Common myeloid progenitor, CD34-positive (primary cell): Measurements from ENCODE around the gene PDLIM4.

Source experiments
- CTCF ChIA-PET: fragments of 350-600 bp; sonication (Branson Sonifier 250); formaldehyde crosslinking; loops from one replicate; lab custom pipeline; 2021; ENCODE audit warnings: antibody characterized with exemption; lab: Charles Lee
- POLR2A ChIA-PET: fragments of 350-600 bp; sonication (Branson Sonifier 250); formaldehyde crosslinking; loops from one replicate; lab custom pipeline; 2021; ENCODE audit warnings: antibody characterized with exemption; lab: Charles Lee
- DNase-seq, 3 donors: peaks; one replicate each; pipeline versions ENCODE4 v3.0.0 to v3.0.0-alpha.2; 2013
- H3K27ac ChIP-seq, 2 experiments: 1 replicate in 1 of 2; 2 replicates in 1 of 2; pipeline ENCODE4 v1.7.0; 2013; ENCODE audit warnings: inconsistent platforms in 2 of 2, low read length in 2 of 2, mild to moderate bottlenecking in 2 of 2, low read depth in 1 of 2, moderate library complexity in 1 of 2; ENCODE audit not compliant: severe bottlenecking in 2 of 2, insufficient read depth in 1 of 2, poor library complexity in 1 of 2
- H3K27me3 ChIP-seq, 5 experiments: replicated peaks in 2 of 5; 1 replicate in 3 of 5; 2 replicates in 2 of 5; pipeline versions ENCODE4 v1.6.1 to v1.7.0; 2013; ENCODE audit warnings: low read length in 4 of 5, mild to moderate bottlenecking in 2 of 5, moderate library complexity in 2 of 5, inconsistent platforms in 1 of 5; ENCODE audit not compliant: insufficient read depth in 5 of 5, control insufficient read depth in 4 of 5
- H3K36me3 ChIP-seq, 4 experiments: 1 replicate in 2 of 4; 2 replicates in 2 of 4; pipeline versions ENCODE4 v1.6.1 to v1.7.0; 2013; ENCODE audit warnings: low read length in 3 of 4, control low read depth in 1 of 4, mild to moderate bottlenecking in 1 of 4; ENCODE audit not compliant: control insufficient read depth in 4 of 4, insufficient read depth in 4 of 4
- H3K4me1 ChIP-seq, 4 experiments: 1 replicate in 3 of 4; 2 replicates in 1 of 4; pipeline versions ENCODE4 v1.6.1 to v1.7.1; 2013; ENCODE audit warnings: low read length in 3 of 4, mild to moderate bottlenecking in 3 of 4, control low read depth in 1 of 4, inconsistent platforms in 1 of 4, moderate library complexity in 1 of 4; ENCODE audit not compliant: control insufficient read depth in 4 of 4, insufficient read depth in 4 of 4; ENCODE audit errors: control extremely low read depth in 1 of 4
- H3K4me3 ChIP-seq, 7 experiments: 1 replicate in 4 of 7; 2 replicates in 3 of 7; pipeline versions ENCODE4 v1.5.1 to v1.7.0; 2013; ENCODE audit warnings: mild to moderate bottlenecking in 7 of 7, low read length in 6 of 7, moderate library complexity in 6 of 7, inconsistent platforms in 2 of 7, low read depth in 2 of 7, control low read depth in 1 of 7; ENCODE audit not compliant: insufficient read depth in 4 of 7, control insufficient read depth in 1 of 7; ENCODE audit errors: extremely low read depth in 1 of 7
- H3K9me3 ChIP-seq, 5 experiments: 1 replicate in 4 of 5; 2 replicates in 1 of 5; pipeline versions ENCODE4 v1.6.1 to v1.7.1; 2013; ENCODE audit warnings: low read length in 4 of 5, mild to moderate bottlenecking in 2 of 5, inconsistent platforms in 1 of 5, low read depth in 1 of 5, moderate library complexity in 1 of 5; ENCODE audit not compliant: control insufficient read depth in 4 of 5, insufficient read depth in 2 of 5; ENCODE audit errors: control extremely low read depth in 1 of 5
- WGBS: methylation state at CpG from one replicate; pipeline ENCODE4 v1.1.5; 2013; ENCODE audit not compliant: insufficient coverage; 5-methylcytosine and 5-hydroxymethylcytosine counted together

The PDLIM4 gene

DNA sequence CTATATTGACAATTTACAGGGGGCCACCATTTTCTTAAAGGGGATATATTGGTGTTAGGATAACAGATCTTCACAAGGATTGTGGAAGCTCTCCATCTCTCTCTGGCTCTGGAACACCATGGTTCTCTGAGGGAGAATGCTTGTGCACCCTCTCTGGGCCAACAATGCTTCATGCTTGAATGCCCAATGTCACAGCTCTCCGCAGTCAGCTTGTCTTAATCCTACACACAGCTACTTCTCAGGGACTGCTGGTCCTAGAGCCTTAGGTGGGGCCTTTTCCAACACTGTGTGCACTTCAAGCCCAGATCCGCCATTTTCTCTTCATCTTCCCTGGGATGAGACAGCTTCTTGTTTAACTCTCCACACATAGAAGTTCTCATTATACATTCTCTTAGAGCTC is 6.9 kb upstream of the PDLIM4 start:
- Histone ChIP-seq H3K36me3 (no peaks in the 10 kb centered on the region), H3K9me3 (peaks cover 0 to 11% (median 2%) of the 10 kb centered on the region in 5 experiments), H3K4me1 (peaks cover 0 to 3% (median 0%) of the 10 kb centered on the region in 4 experiments), H3K27me3 (peaks cover 0 to under 1% (median 0%) of the 10 kb centered on the region in 5 experiments), H3K4me3 (no peak overlapping the region), H3K27ac (no peak overlapping the region)
- CTCF ChIA-PET: interaction anchor here (1.1 to 7.6 kb wide), 6 partner anchors 10 to 31 kb away, joined by 4 to 56 read pairs (median 6); no protein-coding TSS in a partner anchor
- POLR2A ChIA-PET: interaction anchor here (0.9 kb wide), 1 partner anchor 12 kb away, joined by 4 read pairs; no protein-coding TSS in a partner anchor
- no peak for DNase-seq
- WGBS: 100% methylated on average over 2 of the region's 2 CpGs

DNA sequence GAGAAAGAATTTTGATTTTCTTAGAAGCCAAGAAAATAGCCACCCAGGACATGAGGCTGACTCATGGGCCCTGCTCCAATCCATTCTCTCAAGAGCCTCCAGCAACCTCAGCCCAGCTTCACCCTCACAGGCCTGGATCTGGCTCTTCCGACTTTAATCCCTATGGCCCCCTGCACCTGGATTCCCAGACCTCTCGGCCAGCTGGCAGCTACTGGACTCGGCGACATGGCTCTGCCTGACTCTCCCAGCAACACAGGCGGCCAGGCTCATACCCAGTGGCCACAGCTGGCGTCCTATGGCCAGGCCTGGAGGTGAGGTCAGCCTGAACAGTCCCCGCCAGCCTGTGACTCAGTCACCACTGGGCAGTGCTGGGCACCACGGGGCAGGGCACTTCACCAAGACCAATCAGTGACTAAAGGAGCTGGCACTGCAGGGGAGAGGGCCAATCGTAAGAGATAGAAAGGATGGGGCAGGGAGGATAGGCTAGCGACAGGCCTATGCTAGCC is 6.2 kb upstream of the PDLIM4 start:
- WGBS: 100% methylated on average over 9 of the region's 10 CpGs
- H3K27ac ChIP-seq: no peak overlapping the region
- no peak for DNase-seq
- ChIA-PET CTCF (interaction anchor here (1.1 to 7.6 kb wide), 5 partner anchors 9 to 30 kb away, joined by 4 to 56 read pairs (median 8); no protein-coding TSS in a partner anchor), POLR2A (interaction anchor here (0.9 kb wide), 1 partner anchor 13 kb away, joined by 4 read pairs; no protein-coding TSS in a partner anchor)
- peaks cover 0 to 3% (median 0%) of the 10 kb centered on the region in 4 experiments for H3K4me1 ChIP-seq
- H3K9me3 ChIP-seq: peaks cover 0 to 4% (median 2%) of the 10 kb centered on the region in 5 experiments
- no peak overlapping the region for H3K4me3 ChIP-seq
- H3K36me3 ChIP-seq: no peaks in the 10 kb centered on the region
- H3K27me3 ChIP-seq: peaks cover 0 to 7% (median 0%) of the 10 kb centered on the region in 5 experiments

GRCh38 chr5:132253008-132253441 is 4.5 kb upstream of the PDLIM4 start:
- Histone ChIP-seq H3K36me3 (no peaks in the 10 kb centered on the region), H3K27ac (no peak overlapping the region), H3K4me3 (no peak overlapping the region), H3K27me3 (peaks cover 0 to 16% (median 13%) of the 10 kb centered on the region in 5 experiments), H3K4me1 (peaks cover 0 to 11% (median 8%) of the 10 kb centered on the region in 4 experiments), H3K9me3 (no peaks in the 10 kb centered on the region)
- 90% methylated on average over 2 of the region's 4 CpGs for WGBS
- CTCF ChIA-PET: interaction anchor here (1.2 to 7.6 kb wide), 3 partner anchors 9 to 15 kb away, joined by 3 to 56 read pairs (median 4); no protein-coding TSS in a partner anchor
- POLR2A ChIA-PET: no interaction called here
- DNase-seq: peak in 2 of 3 donors; percentile 48 to 65

DNA sequence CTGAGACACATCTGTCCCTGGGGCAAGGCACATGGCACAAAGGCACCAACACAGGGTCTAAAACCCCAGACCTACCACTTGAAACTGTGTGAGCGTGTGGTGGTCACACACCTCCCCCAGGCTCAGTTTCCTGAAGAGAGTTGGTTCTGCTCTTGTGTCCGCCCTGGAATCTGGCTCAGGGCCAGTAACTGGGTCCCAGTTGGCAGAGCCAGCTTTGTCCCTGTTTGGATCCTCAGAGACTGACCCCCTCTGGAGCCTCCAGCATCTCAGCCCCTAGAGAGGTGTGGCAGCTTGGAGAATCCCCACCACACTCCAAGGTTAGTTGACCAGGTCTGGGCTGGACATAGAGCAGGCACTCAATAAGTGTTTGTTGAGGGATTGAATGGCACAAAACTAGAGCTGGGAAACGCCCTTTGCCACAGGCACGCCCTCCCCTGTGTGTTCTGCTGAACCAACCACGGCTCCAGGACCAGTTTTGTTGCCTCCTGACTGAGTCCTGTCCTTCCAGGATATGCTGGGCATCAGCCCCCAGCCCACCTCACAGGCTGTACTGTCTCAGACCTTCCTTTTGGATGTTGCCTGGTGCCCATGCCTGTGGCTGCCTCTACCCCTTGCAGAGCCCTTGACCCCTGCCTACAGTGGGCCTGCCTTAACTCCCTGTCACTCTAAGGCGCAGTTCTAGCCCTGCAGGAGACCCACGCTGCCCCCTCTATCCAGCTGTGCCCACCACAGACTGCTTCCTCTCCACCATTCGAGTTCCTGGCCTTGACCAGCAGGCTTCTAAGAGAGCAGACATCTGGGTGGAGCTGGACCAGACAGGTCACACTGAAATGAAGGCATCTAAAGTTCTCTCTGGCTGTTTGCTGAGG is 3.8 kb upstream of the PDLIM4 start:
- Histone ChIP-seq H3K4me3 (no peak overlapping the region), H3K4me1 (peaks cover 0 to 12% (median 10%) of the 10 kb centered on the region in 4 experiments), H3K27ac (no peak overlapping the region), H3K9me3 (no peaks in the 10 kb centered on the region), H3K27me3 (peaks cover 0 to 20% (median 16%) of the 10 kb centered on the region in 5 experiments), H3K36me3 (no peaks in the 10 kb centered on the region)
- no peak for DNase-seq
- POLR2A ChIA-PET: no interaction called here
- CTCF ChIA-PET: interaction anchor here (1.2 to 7.6 kb wide), 3 partner anchors 9 to 15 kb away, joined by 3 to 56 read pairs (median 4); no protein-coding TSS in a partner anchor
- WGBS: 93% methylated on average over 8 of the region's 8 CpGs

DNA sequence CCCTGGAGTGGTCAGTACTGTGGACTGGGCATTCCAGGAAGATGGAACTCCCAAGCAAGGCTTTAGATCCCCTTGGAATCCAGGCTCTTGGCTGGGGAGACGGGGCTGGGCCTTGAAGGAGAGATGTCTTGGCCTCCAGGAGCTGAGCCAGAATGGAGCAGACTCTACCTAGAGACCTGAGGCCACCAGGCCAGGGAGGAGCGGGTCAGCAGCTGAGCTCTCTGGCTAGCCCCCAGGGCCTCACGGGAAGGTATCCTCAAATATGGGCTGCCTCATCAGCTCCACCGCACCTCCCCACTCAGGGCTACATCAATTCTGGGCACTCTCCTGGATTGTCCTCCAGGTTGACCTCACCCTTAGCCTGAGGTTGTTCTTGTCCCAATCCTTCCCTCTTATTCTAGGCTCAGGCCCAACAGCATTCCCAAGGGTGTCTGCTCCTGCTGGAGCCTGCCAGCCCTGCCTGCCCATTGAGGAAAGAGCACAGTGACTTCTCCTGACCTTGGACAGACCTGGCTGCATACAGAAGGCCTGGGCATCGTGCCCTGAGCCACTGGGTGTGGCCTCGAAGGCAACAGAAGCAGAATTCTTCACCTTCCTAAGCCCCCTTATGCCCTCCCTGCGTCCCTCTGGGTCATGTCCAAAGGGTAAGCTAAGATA is 3.0 kb upstream of the PDLIM4 start:
- Histone ChIP-seq H3K9me3 (no peaks in the 10 kb centered on the region), H3K4me3 (no peak overlapping the region), H3K4me1 (peaks cover 0 to 12% (median 10%) of the 10 kb centered on the region in 4 experiments), H3K27ac (no peak overlapping the region), H3K36me3 (no peaks in the 10 kb centered on the region), H3K27me3 (peaks cover 0 to 20% (median 16%) of the 10 kb centered on the region in 5 experiments)
- DNase-seq: no peak
- ChIA-PET CTCF (interaction anchor here (1.6 to 7.6 kb wide), 3 partner anchors 9 to 16 kb away, joined by 4 to 56 read pairs (median 6); no protein-coding TSS in a partner anchor), POLR2A (no interaction called here)
- 73% methylated on average over 1 of the region's 7 CpGs for WGBS

DNA sequence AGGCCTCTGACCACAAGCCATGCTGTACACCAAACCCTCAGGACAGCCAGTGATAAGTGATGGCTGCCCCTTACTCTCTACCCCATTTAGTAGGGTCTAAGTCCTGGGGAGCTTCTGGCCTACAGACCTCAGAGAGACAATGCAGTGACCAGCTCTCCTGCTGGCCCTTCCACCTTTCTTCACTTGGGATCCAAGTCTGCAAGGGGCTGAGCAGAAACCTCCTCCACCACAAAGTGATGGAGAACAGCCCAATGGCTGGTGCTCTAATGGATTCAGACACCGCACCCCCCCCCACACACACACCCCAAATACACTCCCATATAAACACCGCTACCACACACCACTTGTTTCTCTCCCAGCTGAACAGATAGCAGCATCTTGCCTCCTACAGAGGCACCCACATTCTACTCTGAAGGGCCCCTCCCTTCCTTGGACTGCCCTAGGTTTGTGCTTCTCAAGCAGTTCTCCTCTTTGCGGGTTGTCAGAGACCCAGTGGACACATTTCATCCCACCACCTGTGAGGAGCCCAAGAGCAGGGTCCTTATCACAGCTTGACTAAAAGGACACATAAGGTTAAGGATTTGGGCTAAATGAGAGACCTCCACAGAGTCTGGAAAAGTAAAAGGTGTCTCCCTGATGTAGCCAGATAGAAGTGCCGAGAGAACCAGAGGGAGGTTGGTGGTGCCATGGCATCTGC is 1.3 kb upstream of the PDLIM4 start:
- H3K27ac ChIP-seq: no peak overlapping the region
- DNase-seq: no peak
- no peak overlapping the region for H3K4me3 ChIP-seq
- no peaks in the 10 kb centered on the region for H3K36me3 ChIP-seq
- peaks cover 0 to 20% (median 16%) of the 10 kb centered on the region in 5 experiments for H3K27me3 ChIP-seq
- H3K4me1 ChIP-seq: peaks cover 2 to 29% (median 27%) of the 10 kb centered on the region in 4 experiments
- POLR2A ChIA-PET: no interaction called here
- WGBS: 100% methylated on average over 2 of the region's 4 CpGs
- CTCF ChIA-PET: interaction anchor here (1.0 to 1.6 kb wide), 3 partner anchors 16 to 18 kb away, joined by 3 to 4 read pairs (median 3); no protein-coding TSS in a partner anchor
- H3K9me3 ChIP-seq: no peaks in the 10 kb centered on the region
